ENCODE measurements around the gene ACY1.
A peak's percentile ranks its signal among the peaks of the same experiment; 100 is the strongest.

The ACY1 gene

GRCh38 chr3:51966016-51966415, 17.3 kb upstream of the ACY1 start:
- no peak for DNase-seq

GRCh38 chr3:51966486-51966885, 16.8 kb upstream of the ACY1 start:
- no peak for DNase-seq

GRCh38 chr3:51966922-51967383, 16.4 kb upstream of the ACY1 start:
- DNase-seq: no peak

- peak; percentile 7 to 48 for DNase-seq
These were observed 15.8 kb upstream of the ACY1 start, which contains the start of gene PCBP4 for GRCh38 chr3:51967384-51968169. Gene PCBP4, minus strand, starts transcription at chr3:51967454. Its CDS starts 6,214 bp downstream, at chr3:51961240.

GRCh38 chr3:51968170-51968775, 15.1 kb upstream of the ACY1 start:
- no peak for DNase-seq

GRCh38 chr3:51968883-51969678, 14.3 kb upstream of the ACY1 start:
- no peak for DNase-seq

DNA sequence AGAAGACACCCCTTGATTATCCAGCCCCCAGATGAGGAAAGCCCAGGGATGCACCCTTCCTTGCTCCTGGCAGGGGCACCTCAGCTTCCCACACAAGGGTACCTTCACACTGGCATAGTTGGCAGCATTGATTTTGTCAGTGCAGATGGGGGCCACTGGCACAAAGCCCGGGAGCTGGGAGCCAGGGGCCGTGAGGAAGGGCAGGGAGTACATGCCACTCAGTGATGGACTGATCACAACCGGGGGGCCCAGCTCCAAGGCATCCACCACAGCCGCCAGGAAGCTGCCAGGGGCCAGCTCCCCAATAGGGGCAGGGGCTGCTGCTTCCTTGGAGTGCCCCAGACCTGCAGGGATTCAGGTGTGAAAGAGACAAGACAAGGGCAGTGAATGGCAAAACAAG, 13.5 kb upstream of the ACY1 start:
- no peak for DNase-seq

DNA sequence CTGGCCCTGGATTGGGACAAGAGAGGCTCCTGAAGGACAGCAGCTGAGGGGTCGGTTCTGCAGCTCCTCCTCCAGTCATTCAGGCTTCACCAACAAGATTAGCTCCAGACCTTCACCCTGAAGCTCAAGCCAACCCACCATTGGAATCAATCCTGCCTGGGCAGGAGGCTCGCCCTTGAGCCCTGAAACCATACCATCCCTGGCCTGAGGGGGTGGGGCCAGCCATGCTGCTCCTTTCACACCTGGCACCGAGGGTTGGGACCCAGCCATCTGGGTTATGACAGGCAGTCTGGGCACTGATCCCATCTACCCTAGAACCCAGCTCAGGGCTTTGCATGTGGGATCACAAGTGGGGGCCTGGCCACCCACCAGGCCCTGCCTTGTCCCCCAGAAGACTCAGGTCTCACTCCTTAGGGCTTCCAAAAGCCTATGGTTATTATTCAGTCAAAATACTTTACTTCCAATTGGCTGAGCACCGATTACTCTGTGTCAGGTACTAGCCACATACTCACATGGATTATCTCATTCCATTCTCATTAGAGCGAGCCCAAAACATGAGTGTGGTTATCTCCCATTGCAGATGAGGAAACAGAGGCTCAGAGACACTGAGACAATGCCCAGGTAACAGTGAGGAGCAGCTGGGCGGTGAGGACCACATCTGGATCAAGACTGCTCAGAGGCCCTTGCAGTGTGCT, 12.6 kb upstream of the ACY1 start:
- DNase-seq: no peak

- no peak for DNase-seq
These were observed 12.0 kb upstream of the ACY1 start for GRCh38 chr3:51971350-51971749.

DNA sequence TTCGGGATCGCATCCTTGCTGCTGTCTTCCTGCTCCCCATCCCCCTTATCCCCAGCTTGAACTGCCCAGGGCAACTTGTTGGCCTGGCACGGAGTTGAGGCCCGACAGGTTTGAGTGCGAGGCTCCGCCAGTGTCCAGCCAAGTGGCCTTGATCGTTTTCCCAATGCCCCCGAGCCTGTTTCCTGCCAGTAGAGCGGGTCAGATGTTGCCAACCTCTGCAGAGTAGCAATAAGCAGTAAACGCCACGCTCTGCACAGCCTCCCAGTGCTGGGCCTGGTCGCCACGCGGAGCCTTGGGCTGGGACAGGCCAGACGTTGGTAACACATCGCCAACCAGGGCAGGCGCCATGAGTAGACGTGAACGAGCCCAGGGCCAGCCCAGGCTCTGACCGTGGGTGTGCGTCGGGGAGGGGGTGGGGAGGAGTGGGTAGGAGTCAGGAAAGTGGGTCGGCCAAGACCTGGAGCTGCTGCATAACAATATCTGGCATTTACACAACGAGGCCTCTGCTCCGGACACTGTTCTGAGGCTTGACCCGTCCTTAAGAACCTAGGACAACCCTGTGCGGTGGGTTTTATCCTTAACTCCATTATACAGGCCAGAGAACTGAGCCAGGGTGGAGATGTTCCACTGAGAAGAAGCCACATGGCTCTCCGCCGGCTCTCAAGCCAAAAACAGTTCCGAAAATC, 8.9 kb upstream of the ACY1 start:
- no peak for DNase-seq

DNA sequence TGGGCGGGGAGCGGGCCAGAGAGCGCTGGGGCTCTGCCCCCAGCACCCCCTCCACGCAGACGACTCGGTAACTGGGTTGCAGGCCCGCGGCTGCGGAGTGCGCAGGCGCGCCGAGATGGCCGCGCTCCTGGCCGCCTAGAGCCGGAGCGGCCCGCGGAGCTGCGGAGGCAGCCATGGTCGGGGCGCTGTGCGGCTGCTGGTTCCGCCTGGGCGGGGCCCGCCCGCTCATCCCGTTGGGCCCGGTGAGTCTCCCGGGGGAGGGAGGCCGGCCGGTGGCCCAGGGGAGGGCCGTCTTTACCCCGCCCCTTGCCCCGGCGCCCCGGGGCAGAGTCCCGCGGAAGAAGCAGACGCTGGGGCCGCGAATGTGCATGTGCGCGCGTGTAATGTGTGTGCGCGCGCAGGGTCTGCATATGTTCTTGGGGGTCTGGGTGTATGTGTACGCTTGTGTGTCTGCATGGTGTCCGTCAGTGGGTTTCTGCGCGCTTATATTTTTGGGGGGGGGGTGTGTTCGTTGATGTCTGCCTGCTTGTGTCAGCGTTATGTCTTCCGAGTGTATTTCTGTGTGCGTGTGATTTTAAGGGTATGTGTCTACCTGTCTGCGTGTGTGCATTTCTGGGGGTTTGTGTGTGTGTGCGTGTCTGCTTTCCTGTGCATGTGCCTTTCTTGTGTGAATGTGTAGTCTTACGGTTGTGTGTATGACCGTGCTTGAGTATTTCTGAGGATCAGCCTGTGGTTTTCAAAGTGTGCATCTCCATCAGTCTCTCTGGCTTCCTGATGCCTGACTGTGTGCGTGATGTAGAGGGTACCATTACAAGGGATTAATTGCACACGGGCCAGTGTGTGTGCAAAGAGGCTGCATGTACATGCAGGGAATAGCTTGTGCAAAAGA, 8.1 kb upstream of the ACY1 start, which contains the start of gene ABHD14A:
TSS of gene ABHD14A (plus strand) at position 102 of the 889 bp plus-strand sequence. CDS start at position 174, 72 bp downstream.
- peak; percentile 82 to 85 for DNase-seq

- DNase-seq: peak; percentile 43 to 48
These were observed 7.3 kb upstream of the ACY1 start for GRCh38 chr3:51975852-51976549.

- peak; percentile 26 to 53 for DNase-seq
These were observed 5.7 kb upstream of the ACY1 start for GRCh38 chr3:51977446-51978142.

- no peak for DNase-seq
These were observed 5.2 kb upstream of the ACY1 start for GRCh38 chr3:51978143-51978502.

DNA sequence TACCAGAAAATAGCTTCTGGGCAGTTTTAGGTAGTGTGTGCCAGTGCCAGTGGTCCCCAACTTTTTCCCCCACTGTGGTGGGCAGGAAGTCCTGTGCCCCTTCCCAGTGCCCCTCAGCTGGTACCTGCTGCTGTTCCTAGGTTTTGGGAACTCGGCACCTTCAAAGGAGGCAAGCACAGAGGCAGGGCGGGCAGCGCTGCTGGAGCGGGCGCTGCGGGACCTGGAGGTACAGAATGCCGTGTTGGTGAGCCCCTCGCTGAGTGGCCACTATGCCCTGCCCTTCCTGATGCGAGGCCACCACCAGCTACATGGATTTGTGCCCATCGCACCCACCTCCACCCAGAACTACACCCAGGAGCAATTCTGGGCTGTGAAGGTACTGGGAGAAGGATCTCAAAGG, 3.1 kb upstream of the ACY1 start:
- no peak for DNase-seq

DNA sequence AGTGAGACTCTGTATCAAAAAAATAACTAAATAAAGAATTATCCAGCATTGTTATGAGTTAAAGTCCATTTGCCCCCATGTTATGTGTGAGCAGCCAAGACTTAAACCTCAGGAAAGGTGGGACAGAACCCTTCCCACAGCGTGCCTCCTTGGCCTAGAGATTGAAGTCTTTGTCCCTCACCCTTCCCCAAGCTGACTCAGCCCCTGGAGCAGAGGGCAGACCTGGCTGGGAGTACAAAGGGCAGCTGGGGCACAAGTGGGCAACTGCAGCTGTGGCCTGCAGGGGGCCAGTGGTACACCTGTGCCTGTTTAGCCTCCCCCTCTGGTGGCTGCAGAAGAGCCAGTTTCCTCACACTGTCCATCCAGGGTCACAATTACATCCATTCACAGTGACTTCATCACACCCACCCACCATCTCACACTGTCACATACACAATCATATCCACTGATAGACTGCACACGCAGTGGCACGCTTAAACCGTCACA, 940 bp upstream of the ACY1 start:
- DNase-seq: peak in 1 of 2 donors; percentile 19

DNA sequence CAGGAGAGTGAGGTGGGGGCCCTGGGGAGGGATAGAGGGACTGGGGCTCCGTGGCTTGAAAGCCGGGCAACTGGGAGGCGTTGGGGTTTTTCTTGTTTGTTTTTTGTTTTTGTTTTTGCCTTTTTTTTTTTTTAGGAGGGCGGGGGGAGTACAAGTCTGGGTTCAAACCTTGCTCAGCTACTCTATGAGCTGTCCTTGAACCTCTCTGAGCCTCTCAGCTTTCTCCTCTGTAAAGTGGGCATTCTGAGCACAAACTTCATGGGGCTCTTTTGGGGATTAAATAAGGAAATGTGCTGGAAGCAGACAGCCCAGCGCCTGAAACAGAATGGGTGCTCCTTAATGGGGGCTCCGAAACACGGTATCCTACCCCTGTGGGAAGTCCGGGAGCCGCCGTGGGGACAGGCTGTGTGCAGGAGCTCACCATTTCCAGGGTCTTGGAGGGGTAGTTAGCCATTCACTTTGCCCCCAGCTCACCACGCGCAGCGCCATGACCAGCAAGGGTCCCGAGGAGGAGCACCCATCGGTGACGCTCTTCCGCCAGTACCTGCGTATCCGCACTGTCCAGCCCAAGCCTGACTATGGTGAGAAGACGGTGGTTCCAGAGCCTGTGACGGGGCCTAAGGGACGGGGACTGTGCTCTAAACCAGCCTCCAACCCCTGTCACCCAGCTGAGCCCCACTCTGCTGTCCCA, 388 bp downstream of the ACY1 start:
- no peak for DNase-seq

DNA sequence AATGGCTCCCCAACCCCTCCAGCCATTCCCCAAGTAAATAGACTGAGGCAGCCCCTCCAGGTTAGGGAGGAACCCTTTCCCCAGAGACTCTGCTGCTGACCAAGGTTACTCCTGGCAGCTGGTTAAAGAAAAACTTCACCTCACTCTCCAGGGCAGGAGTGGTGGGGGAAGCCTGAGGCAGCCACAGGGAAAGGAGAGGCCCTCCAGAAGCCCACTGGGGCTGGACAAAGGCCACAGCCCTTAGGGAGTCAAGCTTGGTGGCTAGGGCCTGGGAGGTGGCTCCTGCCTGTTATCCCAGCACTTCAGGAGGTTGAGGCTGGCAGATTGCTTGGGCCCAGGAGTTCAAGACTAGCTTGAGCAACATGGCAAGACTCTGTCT, 923 bp downstream of the ACY1 start:
- DNase-seq: no peak

- no peak for DNase-seq
These were observed 1.7 kb downstream of the ACY1 start for GRCh38 chr3:51985063-51985462.

All from CD4-positive, alpha-beta T cell treated with Interleukin-1 beta for 1 hour (primary cell).